H1 (cell line): ENCODE data around the gene AGRN. TPM values are rescaled to one million over a fixed set of nuclear protein-coding genes. Genes with fewer than 3 reads are reported as not detected.

Experiments
- CBX5 ChIP-seq: fragments of 300-800, 300-1000 bp; sonication (generic); IDR thresholded peaks from 2 replicates; pipeline ENCODE4 v1.7.1; 2016; ENCODE audit warnings: antibody characterized with exemption, low read length, low read depth
- CBX8 ChIP-seq: fragments of 300-800, 300-1000 bp; sonication (generic); IDR thresholded peaks from 2 replicates; pipeline ENCODE4 v1.7.1; 2016; ENCODE audit warnings: low read depth, low read length, borderline replicate concordance
- EZH2 ChIP-seq: fragments of 200-600 bp; sonication (generic); IDR thresholded peaks from 2 replicates; pipeline ENCODE4 v1.7.1; 2012; ENCODE audit warnings: low read depth, mild to moderate bottlenecking, moderate library complexity, low read length, inconsistent platforms; ENCODE audit not compliant: severe bottlenecking
- GTF2F1 ChIP-seq: IDR thresholded peaks from 2 replicates; pipeline ENCODE4 v1.6.1; 2012; ENCODE audit warnings: low read depth, low read length, improper control_type of control experiment, borderline replicate concordance
- HDAC6 ChIP-seq: IDR thresholded peaks from one replicate; pipeline ENCODE4 v1.7.1; 2012; ENCODE audit warnings: low read depth, mild to moderate bottlenecking, inconsistent platforms, low read length, moderate library complexity
- JUND ChIP-seq: IDR thresholded peaks from 2 replicates; pipeline ENCODE4 v1.6.1; 2011; ENCODE audit warnings: mild to moderate bottlenecking, improper control_type of control experiment, low read length
- POU5F1 ChIP-seq: IDR thresholded peaks from 2 replicates; pipeline ENCODE4 v1.6.1; 2011; ENCODE audit warnings: low read depth, mild to moderate bottlenecking, low read length, moderate library complexity
- polyA plus RNA-seq, 7 experiments: library from polyadenylated mRNA; depleted of rRNA in 3 of 7; stranded (reverse) in 5 of 7; unstranded in 2 of 7; fragments of >200 nt in 5 of 7; fragments of 200-250 nt in 2 of 7; gene quantifications; 1 replicate in 5 of 7; 2 replicates in 1 of 7; 4 replicates in 1 of 7; pipeline versions ENCODE4 v1.2.1 to v1.2.3, GENCODE V29; 2011 to 2013; ENCODE audit warnings: missing spikeins in 2 of 7, mixed read lengths in 2 of 7
- total RNA-seq: library from RNA; stranded (reverse); fragmentation: NEBNext Ultra II Directional; extraction: Animal tissue kit (Norgen Biotek cat#: 25700); gene quantifications from 2 replicates; pipeline ENCODE4 v1.2.1, GENCODE V29; 2021

The AGRN gene
- total and polyA plus RNA-seq, 2 of the 8 experiments (the other 6 are each of a cell fraction or from before 2014, with no cell fraction given): 52.3 to 155 TPM

GRCh38 chr1:971751-972506, 48.0 kb upstream of the AGRN start (continued):
- TF ChIP-seq GTF2F1 (no peak), POU5F1 (no peak), EZH2 (no peak), JUND (no peak), CBX5 (no peak), HDAC6 (no peak), CBX8 (no peak)
- TF ChIP-seq, all 59 proteins: peak for 0
